Measurements from ENCODE around the gene BST2. TPM values are rescaled to one million over a fixed set of nuclear protein-coding genes. Genes with fewer than 3 reads are reported as not detected.
A peak's percentile ranks its signal among the peaks of the same experiment; 100 is the strongest.

The BST2 gene
- total RNA-seq, 1 donor from 2014 or later: 44.8 TPM

- Histone ChIP-seq H3K4me2 (peak overlapping the region; percentile 38), H3K27me3 (peaks cover 4% of the 10 kb centered on the region), H4K20me1 (ENCODE audit: low read depth) (no peaks in the 10 kb centered on the region), H3K27ac (no peak overlapping the region), H3K9me3 (ENCODE audit: low read depth) (no peaks in the 10 kb centered on the region), H3F3A (ENCODE audit: low read depth) (peaks cover 19% of the 10 kb centered on the region), H2AFZ (replicated peaks) (no peak overlapping the region), H3K4me1 (no peaks in the 10 kb centered on the region), H3K9ac (no peak overlapping the region), H3K79me2 (ENCODE audit: low read depth) (no peaks in the 10 kb centered on the region), H3K4me3 (no peak overlapping the region), H3K36me3 (no peaks in the 10 kb centered on the region)
- H3K36me3 Mint-ChIP-seq: no peaks in the 10 kb centered on the region
- H3K27me3 Mint-ChIP-seq (ENCODE audit: insufficient read depth, low read depth): peaks cover 10% of the 10 kb centered on the region
- H3K4me3 Mint-ChIP-seq: peak overlapping the region; percentile 38
- DNase-seq (ENCODE audit: low spot score): peak; percentile 72
- H3K27ac Mint-ChIP-seq: peak overlapping the region; percentile 15
- TF ChIP-seq CTCF (IDR thresholded peaks at IDR 0.05) (peak; percentile 69), EZH2phosphoT487 (IDR thresholded peaks at IDR 0.05) (no peak)
- H3K9me3 Mint-ChIP-seq: peaks cover 2% of the 10 kb centered on the region
- peaks cover 18% of the 10 kb centered on the region for H3K4me1 Mint-ChIP-seq
Measured at GRCh38 chr19:17394891-17395415, 10.5 kb downstream of the BST2 start.

GRCh38 chr19:17393914-17394313, 11.5 kb downstream of the BST2 start, which contains the start of gene CCDC194:
Gene CCDC194 (minus strand): TSS chr19:17394196. CDS start chr19:17394158, 38 bp downstream.
- Histone ChIP-seq H3F3A (ENCODE audit: low read depth) (peaks cover 22% of the 10 kb centered on the region), H4K20me1 (ENCODE audit: low read depth) (no peaks in the 10 kb centered on the region), H3K9me3 (ENCODE audit: low read depth) (peaks cover 4% of the 10 kb centered on the region), H3K79me2 (ENCODE audit: low read depth) (no peaks in the 10 kb centered on the region), H3K27me3 (peaks cover 14% of the 10 kb centered on the region), H3K4me1 (no peaks in the 10 kb centered on the region), H2AFZ (replicated peaks) (no peak within 1 kb of the TSS), H3K4me2 (no peak within 1 kb of the TSS), H3K27ac (no peak within 1 kb of the TSS), H3K9ac (no peak within 1 kb of the TSS), H3K4me3 (no peak within 1 kb of the TSS), H3K36me3 (no peaks in the 10 kb centered on the region)
- no peaks in the 10 kb centered on the region for H3K36me3 Mint-ChIP-seq
- TF ChIP-seq CTCF (IDR thresholded peaks at IDR 0.05) (no peak), EZH2phosphoT487 (IDR thresholded peaks at IDR 0.05) (no peak), EZH2 (IDR thresholded peaks at IDR 0.05) (no peak)
- no peak within 1 kb of the TSS for H3K27ac Mint-ChIP-seq
- peaks cover 16% of the 10 kb centered on the region for H3K27me3 Mint-ChIP-seq (ENCODE audit: insufficient read depth, low read depth)
- peaks cover 7% of the 10 kb centered on the region for H3K9me3 Mint-ChIP-seq
- H3K4me1 Mint-ChIP-seq: peaks cover 18% of the 10 kb centered on the region
- DNase-seq (ENCODE audit: low spot score): no peak
- peak within 1 kb of the TSS; percentile 11 for H3K4me3 Mint-ChIP-seq

- peaks cover 18% of the 10 kb centered on the region for H3K4me1 Mint-ChIP-seq
- Histone ChIP-seq H3K4me2 (no peak overlapping the region), H4K20me1 (ENCODE audit: low read depth) (no peaks in the 10 kb centered on the region), H3K4me3 (no peak overlapping the region), H3K79me2 (ENCODE audit: low read depth) (no peaks in the 10 kb centered on the region), H3F3A (ENCODE audit: low read depth) (peaks cover 22% of the 10 kb centered on the region), H3K9ac (no peak overlapping the region), H3K36me3 (no peaks in the 10 kb centered on the region), H2AFZ (replicated peaks) (no peak overlapping the region), H3K9me3 (ENCODE audit: low read depth) (peaks cover 4% of the 10 kb centered on the region), H3K27ac (no peak overlapping the region), H3K4me1 (no peaks in the 10 kb centered on the region), H3K27me3 (peaks cover 14% of the 10 kb centered on the region)
- peaks cover 17% of the 10 kb centered on the region for H3K27me3 Mint-ChIP-seq (ENCODE audit: insufficient read depth, low read depth)
- DNase-seq (ENCODE audit: low spot score): no peak
- peak overlapping the region; percentile 11 for H3K4me3 Mint-ChIP-seq
- H3K27ac Mint-ChIP-seq: no peak overlapping the region
- H3K9me3 Mint-ChIP-seq: peaks cover 8% of the 10 kb centered on the region
- no peak for TF ChIP-seq EZH2phosphoT487 (IDR thresholded peaks at IDR 0.05)
- no peak for TF ChIP-seq CTCF (IDR thresholded peaks at IDR 0.05)
- TF ChIP-seq EZH2 (IDR thresholded peaks at IDR 0.05): no peak
- H3K36me3 Mint-ChIP-seq: no peaks in the 10 kb centered on the region
Measured at GRCh38 chr19:17393002-17393401, 12.4 kb downstream of the BST2 start.

All from neural progenitor cell (in vitro differentiated cells).